Kidney (tissue), 14 donors: ENCODE results near the gene ZNF701. TPM values are rescaled to one million over a fixed set of nuclear protein-coding genes. Genes with fewer than 3 reads are reported as not detected.
A peak's percentile ranks its signal among the peaks of the same experiment; 100 is the strongest.
"Not testable (repeated sequence)": the region's sequence is repeated elsewhere in the genome, so short reads cannot be mapped to it uniquely, and the experiment has no call there.

ENCODE experiments used
- DNase-seq, 5 donors: peaks; one replicate each; pipeline ENCODE4 v3.0.0-alpha.2; 2013 to 2020
- FAIRE-seq: peaks from 2 replicates; lab custom pipeline; 2012; peaks lifted over from hg19 to GRCh38; lab: Jason Lieb, UNC
- H3K27ac ChIP-seq, 2 donors: one replicate each; pipeline ENCODE4 v1.7.0; 2013; ENCODE audit warnings: low read depth in 2 of 2, low read length in 2 of 2, inconsistent platforms in 1 of 2
- H3K27me3 ChIP-seq: one replicate; pipeline ENCODE4 v1.7.1; 2013; ENCODE audit warnings: low read length, inconsistent platforms; ENCODE audit not compliant: control insufficient read depth, insufficient read depth
- H3K36me3 ChIP-seq, 3 donors: one replicate each; pipeline versions ENCODE4 v1.7.0 to v1.7.1; 2013; ENCODE audit warnings: low read length in 3 of 3, control low read depth in 1 of 3, inconsistent platforms in 1 of 3; ENCODE audit not compliant: insufficient read depth in 3 of 3, control insufficient read depth in 2 of 3
- H3K4me1 ChIP-seq, 3 donors: one replicate each; pipeline versions ENCODE4 v1.7.0 to v1.7.1; 2013; ENCODE audit warnings: low read length in 3 of 3, inconsistent platforms in 1 of 3, low read depth in 1 of 3; ENCODE audit not compliant: control insufficient read depth in 2 of 3, insufficient read depth in 2 of 3
- H3K4me3 ChIP-seq, 3 donors: one replicate each; pipeline versions ENCODE4 v1.7.0 to v1.8.1; 2013; ENCODE audit warnings: low read length in 3 of 3, control low read depth in 1 of 3, inconsistent platforms in 1 of 3
- H3K9ac ChIP-seq, 3 donors: one replicate each; pipeline versions ENCODE4 v1.7.0 to v1.7.1; 2013; ENCODE audit warnings: low read length in 3 of 3, control low read depth in 1 of 3, inconsistent platforms in 1 of 3
- H3K9me3 ChIP-seq, 3 donors: one replicate each; pipeline versions ENCODE4 v1.7.0 to v1.7.1; 2013; ENCODE audit warnings: low read length in 3 of 3, control low read depth in 1 of 3, inconsistent platforms in 1 of 3; ENCODE audit not compliant: control insufficient read depth in 2 of 3, insufficient read depth in 1 of 3
- CTCF ChIP-seq: IDR thresholded peaks from 3 replicates; pipeline ENCODE4 v1.5.1; 2012; ENCODE audit warnings: mild to moderate bottlenecking, moderate library complexity, borderline replicate concordance; ENCODE audit not compliant: insufficient read depth; ENCODE audit errors: extremely low read depth
- intact Hi-C: fragments of 100-400 bp; cut with DNase I; formaldehyde crosslinking; loops from one replicate; pipeline ENCODE4 v1.11.1; 2022
- polyA plus RNA-seq: library from polyadenylated mRNA; stranded (reverse); fragments of 350-450 nt; fragmentation: Illumina TruSeq; extraction: RNeasy Lipid Tissue Mini Kit (QIAGEN cat#74804); gene quantifications from one replicate; pipeline ENCODE4 v1.2.3, GENCODE V29; 2014; ENCODE audit warnings: low read depth, low replicate concordance; ENCODE audit not compliant: insufficient read depth
- total RNA-seq: library from RNA; stranded (reverse); fragmentation: NEBNext Ultra II Directional; extraction: Animal tissue kit (Norgen Biotek cat#: 25700); gene quantifications from one replicate; pipeline ENCODE4 v1.2.1, GENCODE V29; 2021
- donor health status: control.
- donor health status: control.
- donor health status: control.
- donor health status: control.
- donor health status: control.
- donor health status: DM: yes; HTN: yes; CAD: no.
- donor health status: Normal renal cell carcinoma (clear cell type).

The ZNF701 gene
- total and polyA plus RNA-seq, 2 donors from 2014 or later: 5.8 to 25.1 TPM

- Histone ChIP-seq H3K27ac (no peak overlapping the region), H3K4me1 (no peaks in the 10 kb centered on the region), H3K9ac (no peak overlapping the region), H3K27me3 (no peaks in the 10 kb centered on the region), H3K9me3 (no peaks in the 10 kb centered on the region), H3K4me3 (no peak overlapping the region), H3K36me3 (peaks cover 7 to 23% (median 14%) of the 10 kb centered on the region in 3 donors)
- DNase-seq (peak in 1 of 5 donors; percentile 9), FAIRE-seq (no peak)
- intact Hi-C loops: no loop called here
- no peak for TF ChIP-seq CTCF
These were observed 15.5 kb downstream of the ZNF701 start for GRCh38 chr19:52585604-52586003.

DNA sequence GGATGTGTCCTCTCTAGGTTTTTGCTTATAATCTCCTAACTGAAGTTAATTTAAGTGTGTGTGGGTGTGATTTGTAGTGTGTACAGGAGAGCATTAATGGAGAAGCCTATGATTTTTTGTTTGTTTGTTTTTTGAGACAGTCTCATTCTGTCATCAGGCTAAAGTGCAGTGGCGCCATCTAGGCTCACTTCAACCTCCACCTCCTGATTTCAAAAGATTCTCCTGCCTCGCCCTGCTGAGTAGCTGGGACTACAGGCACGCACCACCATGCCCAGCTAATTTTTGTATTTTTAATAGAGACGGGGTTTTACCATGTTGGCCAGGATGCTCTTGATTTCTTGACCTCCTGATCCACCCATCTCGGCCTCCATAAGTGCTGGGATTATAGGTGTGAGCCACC is 20.6 kb downstream of the ZNF701 start:
- Histone ChIP-seq H3K4me3 (no peak overlapping the region), H3K9ac (no peak overlapping the region), H3K4me1 (no peaks in the 10 kb centered on the region), H3K27ac (no peak overlapping the region), H3K9me3 (no peaks in the 10 kb centered on the region), H3K36me3 (peaks cover 0 to 9% (median 2%) of the 10 kb centered on the region in 3 donors), H3K27me3 (no peaks in the 10 kb centered on the region)
- intact Hi-C loops: no loop called here
- FAIRE-seq (no peak), DNase-seq (peak in 1 of 5 donors; percentile 36)
- TF ChIP-seq CTCF: peak; percentile 3

DNA sequence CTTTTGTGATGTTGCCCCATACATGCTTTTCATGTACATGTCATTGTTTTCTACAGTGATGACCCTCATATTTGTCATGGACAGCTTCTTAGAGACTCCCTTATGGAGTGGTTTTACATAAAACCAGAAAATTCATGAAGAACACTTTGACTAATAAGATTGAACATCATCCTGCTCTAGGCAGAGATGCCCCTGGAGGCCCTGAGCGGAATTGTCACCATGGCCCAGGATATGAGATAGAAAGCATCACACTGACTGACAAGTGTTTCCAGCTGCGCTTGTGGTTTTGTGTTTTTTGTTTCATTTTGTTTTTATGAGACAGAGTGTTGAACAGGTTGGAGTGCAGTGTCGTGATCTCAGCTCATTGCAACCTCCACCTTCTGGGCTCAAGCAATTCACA is 22.2 kb downstream of the ZNF701 start:
- Histone ChIP-seq H3K36me3 (peaks cover 2 to 23% (median 12%) of the 10 kb centered on the region in 3 donors), H3K4me3 (no peak overlapping the region), H3K27me3 (no peaks in the 10 kb centered on the region), H3K9ac (no peak overlapping the region), H3K27ac (no peak overlapping the region), H3K9me3 (no peaks in the 10 kb centered on the region), H3K4me1 (no peaks in the 10 kb centered on the region)
- FAIRE-seq: no peak
- intact Hi-C loops: no loop called here
- no peak for TF ChIP-seq CTCF
- no peak for DNase-seq

GRCh38 chr19:52593441-52593840 is 23.4 kb downstream of the ZNF701 start:
- H3K27ac ChIP-seq, H3K4me3 ChIP-seq, H3K4me1 ChIP-seq, FAIRE-seq, H3K9ac ChIP-seq, H3K9me3 ChIP-seq, DNase-seq, H3K27me3 ChIP-seq, intact Hi-C loops: not testable (repeated sequence)
- H3K36me3 ChIP-seq: peaks cover 2 to 23% (median 12%) of the 10 kb centered on the region in 3 donors
